HCT116 (cell line): ENCODE data around the gene IPO13.

Experiments used
- MAX ChIP-seq: IDR thresholded peaks from 2 replicates; pipeline ENCODE4 v1.6.1; 2012
- SIN3A ChIP-seq: IDR thresholded peaks from 2 replicates; pipeline ENCODE4 v1.6.1; 2012; ENCODE audit warnings: low read depth
- TF ChIP-seq, protein P1 (sequence below), 3 experiments: fragments of 200-600 bp in 1 of 3; sonication (generic) in 1 of 3; IDR thresholded peaks in 2 of 3; conservative IDR thresholded peaks in 1 of 3; 2 replicates each; pipeline ENCODE4 v1.5.1; 2012 to 2017; ENCODE audit warnings: low read depth in 2 of 3, low read length in 2 of 3, antibody characterized with exemption in 1 of 3, borderline replicate concordance in 1 of 3, control low read depth in 1 of 3, mild to moderate bottlenecking in 1 of 3, mixed read lengths in 1 of 3, mixed run types in 1 of 3, moderate library complexity in 1 of 3; ENCODE audit not compliant: insufficient read depth in 1 of 3

- TF ChIP-seq, protein P1, sequence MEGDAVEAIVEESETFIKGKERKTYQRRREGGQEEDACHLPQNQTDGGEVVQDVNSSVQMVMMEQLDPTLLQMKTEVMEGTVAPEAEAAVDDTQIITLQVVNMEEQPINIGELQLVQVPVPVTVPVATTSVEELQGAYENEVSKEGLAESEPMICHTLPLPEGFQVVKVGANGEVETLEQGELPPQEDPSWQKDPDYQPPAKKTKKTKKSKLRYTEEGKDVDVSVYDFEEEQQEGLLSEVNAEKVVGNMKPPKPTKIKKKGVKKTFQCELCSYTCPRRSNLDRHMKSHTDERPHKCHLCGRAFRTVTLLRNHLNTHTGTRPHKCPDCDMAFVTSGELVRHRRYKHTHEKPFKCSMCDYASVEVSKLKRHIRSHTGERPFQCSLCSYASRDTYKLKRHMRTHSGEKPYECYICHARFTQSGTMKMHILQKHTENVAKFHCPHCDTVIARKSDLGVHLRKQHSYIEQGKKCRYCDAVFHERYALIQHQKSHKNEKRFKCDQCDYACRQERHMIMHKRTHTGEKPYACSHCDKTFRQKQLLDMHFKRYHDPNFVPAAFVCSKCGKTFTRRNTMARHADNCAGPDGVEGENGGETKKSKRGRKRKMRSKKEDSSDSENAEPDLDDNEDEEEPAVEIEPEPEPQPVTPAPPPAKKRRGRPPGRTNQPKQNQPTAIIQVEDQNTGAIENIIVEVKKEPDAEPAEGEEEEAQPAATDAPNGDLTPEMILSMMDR (IDR thresholded peaks at IDR 0.05 in 2 of 3, conservative IDR thresholded peaks at IDR 0.05 in 1 of 3; ENCODE audit: borderline replicate concordance in 1 of 3, insufficient read depth in 1 of 3, low read depth in 2 of 3, low read length in 2 of 3): no peak
- TF ChIP-seq MAX: no peak
- no peak for TF ChIP-seq SIN3A
These were observed 17.1 kb downstream of the IPO13 start for GRCh38 chr1:43963890-43964289.
